ENCODE results near the gene KCNF1.

The KCNF1 gene

GRCh38 chr2:10922307-10923007 lies 10.7 kb downstream of the KCNF1 start:
- peak overlapping the region; percentile 56 for H3K9ac ChIP-seq (ENCODE audit: insufficient read length, low read depth)
- H3K4me1 ChIP-seq (ENCODE audit: insufficient read depth, insufficient read length), result peaks cover 21% of the 10 kb centered on the region
- no peak overlapping the region for H3K4me3 ChIP-seq (ENCODE audit: insufficient read length, low read depth)
- TF ChIP-seq YY1 (IDR thresholded peaks at IDR 0.05; ENCODE audit: insufficient read depth, insufficient read length), result no peak
- no peak for TF ChIP-seq SUZ12 (IDR thresholded peaks at IDR 0.05; ENCODE audit: extremely low read depth, insufficient read depth, insufficient read length)
- TF ChIP-seq ZNF274 (IDR thresholded peaks at IDR 0.05; ENCODE audit: low read depth, low read length), result no peak
- no peaks in the 10 kb centered on the region for H3K36me3 ChIP-seq (ENCODE audit: insufficient read depth, insufficient read length, low read length)
- no peaks in the 10 kb centered on the region for H3K9me3 ChIP-seq (ENCODE audit: insufficient read depth, low read length)
- H3K27me3 ChIP-seq (ENCODE audit: insufficient read depth, insufficient read length), result no peaks in the 10 kb centered on the region
- DNase-seq (ENCODE audit: low read depth, low spot score), result no peak

GRCh38 chr2:10923008-10923375 lies 11.3 kb downstream of the KCNF1 start:
- no peaks in the 10 kb centered on the region for H3K36me3 ChIP-seq (ENCODE audit: insufficient read depth, insufficient read length, low read length)
- no peaks in the 10 kb centered on the region for H3K27me3 ChIP-seq (ENCODE audit: insufficient read depth, insufficient read length)
- no peak overlapping the region for H3K9ac ChIP-seq (ENCODE audit: insufficient read length, low read depth)
- H3K9me3 ChIP-seq (ENCODE audit: insufficient read depth, low read length), result no peaks in the 10 kb centered on the region
- H3K4me3 ChIP-seq (ENCODE audit: insufficient read length, low read depth), result no peak overlapping the region
- H3K4me1 ChIP-seq (ENCODE audit: insufficient read depth, insufficient read length), result peaks cover 21% of the 10 kb centered on the region
- no peak for TF ChIP-seq ZNF274 (IDR thresholded peaks at IDR 0.05; ENCODE audit: low read depth, low read length)
- no peak for TF ChIP-seq YY1 (IDR thresholded peaks at IDR 0.05; ENCODE audit: insufficient read depth, insufficient read length)
- TF ChIP-seq SUZ12 (IDR thresholded peaks at IDR 0.05; ENCODE audit: extremely low read depth, insufficient read depth, insufficient read length), result no peak
- no peak for DNase-seq (ENCODE audit: low read depth, low spot score)

- no peak for DNase-seq (ENCODE audit: low read depth, low spot score)
- TF ChIP-seq ZNF274 (IDR thresholded peaks at IDR 0.05; ENCODE audit: low read depth, low read length), result no peak
- no peak for TF ChIP-seq SUZ12 (IDR thresholded peaks at IDR 0.05; ENCODE audit: extremely low read depth, insufficient read depth, insufficient read length)
- H3K9ac ChIP-seq (ENCODE audit: insufficient read length, low read depth), result no peak overlapping the region
- H3K4me1 ChIP-seq (ENCODE audit: insufficient read depth, insufficient read length), result peaks cover 21% of the 10 kb centered on the region
- no peak overlapping the region for H3K4me3 ChIP-seq (ENCODE audit: insufficient read length, low read depth)
- no peaks in the 10 kb centered on the region for H3K9me3 ChIP-seq (ENCODE audit: insufficient read depth, low read length)
- no peaks in the 10 kb centered on the region for H3K36me3 ChIP-seq (ENCODE audit: insufficient read depth, insufficient read length, low read length)
- H3K27me3 ChIP-seq (ENCODE audit: insufficient read depth, insufficient read length), result no peaks in the 10 kb centered on the region
Measured at GRCh38 chr2:10923965-10924364, 12.2 kb downstream of the KCNF1 start.

GRCh38 chr2:10924441-10924840 lies 12.7 kb downstream of the KCNF1 start:
- TF ChIP-seq SUZ12 (IDR thresholded peaks at IDR 0.05; ENCODE audit: extremely low read depth, insufficient read depth, insufficient read length) (no peak), ZNF274 (IDR thresholded peaks at IDR 0.05; ENCODE audit: low read depth, low read length) (no peak), YY1 (IDR thresholded peaks at IDR 0.05; ENCODE audit: insufficient read depth, insufficient read length) (no peak)
- H3K9ac ChIP-seq (ENCODE audit: insufficient read length, low read depth), result no peak overlapping the region
- no peaks in the 10 kb centered on the region for H3K36me3 ChIP-seq (ENCODE audit: insufficient read depth, insufficient read length, low read length)
- DNase-seq (ENCODE audit: low read depth, low spot score), result no peak
- H3K27me3 ChIP-seq (ENCODE audit: insufficient read depth, insufficient read length), result no peaks in the 10 kb centered on the region
- H3K4me1 ChIP-seq (ENCODE audit: insufficient read depth, insufficient read length), result peaks cover 21% of the 10 kb centered on the region
- no peaks in the 10 kb centered on the region for H3K9me3 ChIP-seq (ENCODE audit: insufficient read depth, low read length)
- H3K4me3 ChIP-seq (ENCODE audit: insufficient read length, low read depth), result no peak overlapping the region

GRCh38 chr2:10924859-10925258 lies 13.1 kb downstream of the KCNF1 start:
- Histone ChIP-seq H3K9me3 (ENCODE audit: insufficient read depth, low read length) (no peaks in the 10 kb centered on the region), H3K27me3 (ENCODE audit: insufficient read depth, insufficient read length) (no peaks in the 10 kb centered on the region), H3K4me3 (ENCODE audit: insufficient read length, low read depth) (no peak overlapping the region), H3K9ac (ENCODE audit: insufficient read length, low read depth) (no peak overlapping the region), H3K36me3 (ENCODE audit: insufficient read depth, insufficient read length, low read length) (no peaks in the 10 kb centered on the region), H3K4me1 (ENCODE audit: insufficient read depth, insufficient read length) (peaks cover 21% of the 10 kb centered on the region)
- no peak for DNase-seq (ENCODE audit: low read depth, low spot score)
- TF ChIP-seq ZNF274 (IDR thresholded peaks at IDR 0.05; ENCODE audit: low read depth, low read length) (no peak), YY1 (IDR thresholded peaks at IDR 0.05; ENCODE audit: insufficient read depth, insufficient read length) (no peak), SUZ12 (IDR thresholded peaks at IDR 0.05; ENCODE audit: extremely low read depth, insufficient read depth, insufficient read length) (no peak)

- no peak for TF ChIP-seq YY1 (IDR thresholded peaks at IDR 0.05; ENCODE audit: insufficient read depth, insufficient read length)
- no peak for TF ChIP-seq ZNF274 (IDR thresholded peaks at IDR 0.05; ENCODE audit: low read depth, low read length)
- no peak for TF ChIP-seq SUZ12 (IDR thresholded peaks at IDR 0.05; ENCODE audit: extremely low read depth, insufficient read depth, insufficient read length)
- Histone ChIP-seq H3K9ac (ENCODE audit: insufficient read length, low read depth) (peak overlapping the region; percentile 21), H3K4me3 (ENCODE audit: insufficient read length, low read depth) (no peak overlapping the region), H3K27me3 (ENCODE audit: insufficient read depth, insufficient read length) (no peaks in the 10 kb centered on the region), H3K36me3 (ENCODE audit: insufficient read depth, insufficient read length, low read length) (no peaks in the 10 kb centered on the region), H3K4me1 (ENCODE audit: insufficient read depth, insufficient read length) (peaks cover 24% of the 10 kb centered on the region), H3K9me3 (ENCODE audit: insufficient read depth, low read length) (no peaks in the 10 kb centered on the region)
- no peak for DNase-seq (ENCODE audit: low read depth, low spot score)
Measured at GRCh38 chr2:10926191-10926820, 14.6 kb downstream of the KCNF1 start.

- H3K36me3 ChIP-seq (ENCODE audit: insufficient read depth, insufficient read length, low read length), result no peaks in the 10 kb centered on the region
- H3K9me3 ChIP-seq (ENCODE audit: insufficient read depth, low read length), result no peaks in the 10 kb centered on the region
- TF ChIP-seq ZNF274 (IDR thresholded peaks at IDR 0.05; ENCODE audit: low read depth, low read length), result no peak
- TF ChIP-seq YY1 (IDR thresholded peaks at IDR 0.05; ENCODE audit: insufficient read depth, insufficient read length), result no peak
- TF ChIP-seq SUZ12 (IDR thresholded peaks at IDR 0.05; ENCODE audit: extremely low read depth, insufficient read depth, insufficient read length), result no peak
- peaks cover 20% of the 10 kb centered on the region for H3K4me1 ChIP-seq (ENCODE audit: insufficient read depth, insufficient read length)
- no peak overlapping the region for H3K4me3 ChIP-seq (ENCODE audit: insufficient read length, low read depth)
- DNase-seq (ENCODE audit: low read depth, low spot score), result no peak
- H3K27me3 ChIP-seq (ENCODE audit: insufficient read depth, insufficient read length), result no peaks in the 10 kb centered on the region
- no peak overlapping the region for H3K9ac ChIP-seq (ENCODE audit: insufficient read length, low read depth)
Measured at GRCh38 chr2:10930721-10931516, 19.2 kb downstream of the KCNF1 start.
